ENCODE results near the gene KLF7.

Gene KLF7

DNA sequence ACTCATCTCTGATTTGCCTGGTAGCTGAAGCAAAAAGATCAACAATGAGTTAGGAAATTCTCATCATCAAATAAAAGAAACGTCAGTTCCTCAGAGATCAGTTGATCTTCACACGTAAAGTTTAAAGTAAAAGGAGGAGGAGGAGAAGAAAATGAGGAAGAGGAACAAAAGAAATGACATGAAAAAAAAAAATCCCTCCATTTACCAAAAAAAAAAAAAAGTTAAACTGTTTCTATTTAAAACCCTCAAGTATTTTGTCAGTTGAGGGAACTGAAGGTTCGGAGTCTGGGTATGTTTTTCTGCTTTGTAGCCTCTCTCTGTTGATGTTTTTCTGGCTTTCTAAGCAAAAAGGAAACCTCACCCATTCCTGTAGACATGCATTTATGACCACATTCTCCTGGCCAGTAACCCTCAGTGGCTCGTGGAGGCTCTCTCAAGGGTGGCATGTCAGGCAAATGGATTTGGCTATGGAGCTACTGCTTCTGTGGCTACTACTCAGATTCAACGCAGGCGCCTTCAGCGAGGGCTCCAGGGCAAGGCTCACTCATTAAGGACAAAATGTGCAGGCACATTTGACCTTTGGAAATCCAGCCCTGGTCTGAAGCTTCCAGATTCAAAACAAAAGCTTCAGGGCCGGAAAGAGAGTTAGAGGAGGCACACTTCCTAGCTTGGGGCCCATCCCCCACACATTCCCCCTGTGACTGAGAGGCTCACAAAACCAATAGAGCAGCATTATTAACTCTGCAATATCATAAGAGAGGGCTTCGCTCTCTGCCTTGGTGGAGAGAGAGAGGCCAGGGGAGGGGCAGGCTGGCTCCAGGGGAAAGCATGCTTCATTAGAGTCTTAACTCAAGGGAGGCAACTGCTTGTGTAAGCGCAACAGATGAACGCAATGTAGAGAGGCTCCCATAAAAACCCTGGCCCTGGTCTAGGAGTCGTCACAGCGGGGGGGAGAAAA is 22.3 kb downstream of the KLF7 start:
- TF ChIP-seq, protein P1, sequence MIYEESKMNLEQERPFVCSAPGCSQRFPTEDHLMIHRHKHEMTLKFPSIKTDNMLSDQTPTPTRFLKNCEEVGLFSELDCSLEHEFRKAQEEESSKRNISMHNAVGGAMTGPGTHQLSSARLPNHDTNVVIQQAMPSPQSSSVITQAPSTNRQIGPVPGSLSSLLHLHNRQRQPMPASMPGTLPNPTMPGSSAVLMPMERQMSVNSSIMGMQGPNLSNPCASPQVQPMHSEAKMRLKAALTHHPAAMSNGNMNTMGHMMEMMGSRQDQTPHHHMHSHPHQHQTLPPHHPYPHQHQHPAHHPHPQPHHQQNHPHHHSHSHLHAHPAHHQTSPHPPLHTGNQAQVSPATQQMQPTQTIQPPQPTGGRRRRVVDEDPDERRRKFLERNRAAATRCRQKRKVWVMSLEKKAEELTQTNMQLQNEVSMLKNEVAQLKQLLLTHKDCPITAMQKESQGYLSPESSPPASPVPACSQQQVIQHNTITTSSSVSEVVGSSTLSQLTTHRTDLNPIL (CRISPR knock-in tag; IDR thresholded peaks at IDR 0.05; ENCODE audit: low read depth) = no peak
- TF ChIP-seq SNAI2 (CRISPR knock-in tag; IDR thresholded peaks at IDR 0.05) (no peak), PPARA (CRISPR knock-in tag; IDR thresholded peaks at IDR 0.05; ENCODE audit: borderline replicate concordance) (no peak), ZFP30 (CRISPR knock-in tag; IDR thresholded peaks at IDR 0.05) (no peak), ZNF70 (CRISPR knock-in tag; IDR thresholded peaks at IDR 0.05) (no peak), BACH2 (CRISPR knock-in tag; IDR thresholded peaks at IDR 0.05; ENCODE audit: borderline replicate concordance) (no peak), ISL1 (CRISPR knock-in tag; IDR thresholded peaks at IDR 0.05) (no peak), ARNTL (CRISPR knock-in tag; IDR thresholded peaks at IDR 0.05; ENCODE audit: borderline replicate concordance, low read depth) (no peak), RARB (CRISPR knock-in tag; IDR thresholded peaks at IDR 0.05) (no peak), ESRRG (CRISPR knock-in tag; IDR thresholded peaks at IDR 0.05) (no peak), ZC3H10 (CRISPR knock-in tag; IDR thresholded peaks at IDR 0.05) (no peak), ZFP3 (CRISPR knock-in tag; IDR thresholded peaks at IDR 0.05) (no peak)
- TF ChIP-seq, protein P2, sequence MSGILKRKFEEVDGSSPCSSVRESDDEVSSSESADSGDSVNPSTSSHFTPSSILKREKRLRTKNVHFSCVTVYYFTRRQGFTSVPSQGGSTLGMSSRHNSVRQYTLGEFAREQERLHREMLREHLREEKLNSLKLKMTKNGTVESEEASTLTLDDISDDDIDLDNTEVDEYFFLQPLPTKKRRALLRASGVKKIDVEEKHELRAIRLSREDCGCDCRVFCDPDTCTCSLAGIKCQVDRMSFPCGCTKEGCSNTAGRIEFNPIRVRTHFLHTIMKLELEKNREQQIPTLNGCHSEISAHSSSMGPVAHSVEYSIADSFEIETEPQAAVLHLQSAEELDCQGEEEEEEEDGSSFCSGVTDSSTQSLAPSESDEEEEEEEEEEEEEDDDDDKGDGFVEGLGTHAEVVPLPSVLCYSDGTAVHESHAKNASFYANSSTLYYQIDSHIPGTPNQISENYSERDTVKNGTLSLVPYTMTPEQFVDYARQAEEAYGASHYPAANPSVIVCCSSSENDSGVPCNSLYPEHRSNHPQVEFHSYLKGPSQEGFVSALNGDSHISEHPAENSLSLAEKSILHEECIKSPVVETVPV (CRISPR knock-in tag; IDR thresholded peaks at IDR 0.05) = no peak
- TF ChIP-seq, protein P3, sequence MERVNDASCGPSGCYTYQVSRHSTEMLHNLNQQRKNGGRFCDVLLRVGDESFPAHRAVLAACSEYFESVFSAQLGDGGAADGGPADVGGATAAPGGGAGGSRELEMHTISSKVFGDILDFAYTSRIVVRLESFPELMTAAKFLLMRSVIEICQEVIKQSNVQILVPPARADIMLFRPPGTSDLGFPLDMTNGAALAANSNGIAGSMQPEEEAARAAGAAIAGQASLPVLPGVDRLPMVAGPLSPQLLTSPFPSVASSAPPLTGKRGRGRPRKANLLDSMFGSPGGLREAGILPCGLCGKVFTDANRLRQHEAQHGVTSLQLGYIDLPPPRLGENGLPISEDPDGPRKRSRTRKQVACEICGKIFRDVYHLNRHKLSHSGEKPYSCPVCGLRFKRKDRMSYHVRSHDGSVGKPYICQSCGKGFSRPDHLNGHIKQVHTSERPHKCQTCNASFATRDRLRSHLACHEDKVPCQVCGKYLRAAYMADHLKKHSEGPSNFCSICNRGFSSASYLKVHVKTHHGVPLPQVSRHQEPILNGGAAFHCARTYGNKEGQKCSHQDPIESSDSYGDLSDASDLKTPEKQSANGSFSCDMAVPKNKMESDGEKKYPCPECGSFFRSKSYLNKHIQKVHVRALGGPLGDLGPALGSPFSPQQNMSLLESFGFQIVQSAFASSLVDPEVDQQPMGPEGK (CRISPR knock-in tag; IDR thresholded peaks at IDR 0.05; ENCODE audit: borderline replicate concordance) = no peak
- TF ChIP-seq, protein P4, sequence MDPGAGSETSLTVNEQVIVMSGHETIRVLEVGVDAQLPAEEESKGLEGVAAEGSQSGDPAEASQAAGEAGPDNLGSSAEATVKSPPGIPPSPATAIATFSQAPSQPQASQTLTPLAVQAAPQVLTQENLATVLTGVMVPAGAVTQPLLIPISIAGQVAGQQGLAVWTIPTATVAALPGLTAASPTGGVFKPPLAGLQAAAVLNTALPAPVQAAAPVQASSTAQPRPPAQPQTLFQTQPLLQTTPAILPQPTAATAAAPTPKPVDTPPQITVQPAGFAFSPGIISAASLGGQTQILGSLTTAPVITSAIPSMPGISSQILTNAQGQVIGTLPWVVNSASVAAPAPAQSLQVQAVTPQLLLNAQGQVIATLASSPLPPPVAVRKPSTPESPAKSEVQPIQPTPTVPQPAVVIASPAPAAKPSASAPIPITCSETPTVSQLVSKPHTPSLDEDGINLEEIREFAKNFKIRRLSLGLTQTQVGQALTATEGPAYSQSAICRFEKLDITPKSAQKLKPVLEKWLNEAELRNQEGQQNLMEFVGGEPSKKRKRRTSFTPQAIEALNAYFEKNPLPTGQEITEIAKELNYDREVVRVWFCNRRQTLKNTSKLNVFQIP (CRISPR knock-in tag; IDR thresholded peaks at IDR 0.05; ENCODE audit: borderline replicate concordance, low read depth) = no peak
- TF ChIP-seq, protein P5, sequence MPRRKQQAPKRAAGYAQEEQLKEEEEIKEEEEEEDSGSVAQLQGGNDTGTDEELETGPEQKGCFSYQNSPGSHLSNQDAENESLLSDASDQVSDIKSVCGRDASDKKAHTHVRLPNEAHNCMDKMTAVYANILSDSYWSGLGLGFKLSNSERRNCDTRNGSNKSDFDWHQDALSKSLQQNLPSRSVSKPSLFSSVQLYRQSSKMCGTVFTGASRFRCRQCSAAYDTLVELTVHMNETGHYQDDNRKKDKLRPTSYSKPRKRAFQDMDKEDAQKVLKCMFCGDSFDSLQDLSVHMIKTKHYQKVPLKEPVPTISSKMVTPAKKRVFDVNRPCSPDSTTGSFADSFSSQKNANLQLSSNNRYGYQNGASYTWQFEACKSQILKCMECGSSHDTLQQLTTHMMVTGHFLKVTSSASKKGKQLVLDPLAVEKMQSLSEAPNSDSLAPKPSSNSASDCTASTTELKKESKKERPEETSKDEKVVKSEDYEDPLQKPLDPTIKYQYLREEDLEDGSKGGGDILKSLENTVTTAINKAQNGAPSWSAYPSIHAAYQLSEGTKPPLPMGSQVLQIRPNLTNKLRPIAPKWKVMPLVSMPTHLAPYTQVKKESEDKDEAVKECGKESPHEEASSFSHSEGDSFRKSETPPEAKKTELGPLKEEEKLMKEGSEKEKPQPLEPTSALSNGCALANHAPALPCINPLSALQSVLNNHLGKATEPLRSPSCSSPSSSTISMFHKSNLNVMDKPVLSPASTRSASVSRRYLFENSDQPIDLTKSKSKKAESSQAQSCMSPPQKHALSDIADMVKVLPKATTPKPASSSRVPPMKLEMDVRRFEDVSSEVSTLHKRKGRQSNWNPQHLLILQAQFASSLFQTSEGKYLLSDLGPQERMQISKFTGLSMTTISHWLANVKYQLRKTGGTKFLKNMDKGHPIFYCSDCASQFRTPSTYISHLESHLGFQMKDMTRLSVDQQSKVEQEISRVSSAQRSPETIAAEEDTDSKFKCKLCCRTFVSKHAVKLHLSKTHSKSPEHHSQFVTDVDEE (CRISPR knock-in tag; IDR thresholded peaks at IDR 0.05) = no peak
- peak; percentile 15; the same call in 2 of the 3 replicates for ATAC-seq

DNA sequence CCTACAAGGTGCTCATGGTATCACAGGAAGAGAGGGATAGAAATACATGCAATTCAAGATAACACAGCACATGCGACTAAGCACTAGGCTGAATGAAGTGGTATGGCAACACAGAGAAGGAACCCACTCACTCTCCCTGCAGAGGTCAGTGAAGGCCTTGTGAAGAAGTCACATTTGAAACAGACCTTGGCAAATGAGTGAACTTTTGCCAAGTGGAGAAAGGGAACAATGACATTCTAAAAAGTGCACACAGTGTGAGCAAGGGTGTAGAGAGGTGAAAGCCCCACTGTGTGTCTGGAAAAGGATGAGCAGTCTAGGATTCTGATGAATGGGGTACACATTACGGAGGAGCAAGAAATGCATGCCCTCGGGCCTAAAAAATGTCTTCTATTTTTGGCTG is 23.3 kb downstream of the KLF7 start:
- ATAC-seq = peak; percentile 55
- TF ChIP-seq TCF4 (CRISPR knock-in tag; IDR thresholded peaks at IDR 0.05; ENCODE audit: borderline replicate concordance) = no peak
- TF ChIP-seq, protein P5 (CRISPR knock-in tag; IDR thresholded peaks at IDR 0.05) = no peak
- TF ChIP-seq BACH2 (CRISPR knock-in tag; IDR thresholded peaks at IDR 0.05; ENCODE audit: borderline replicate concordance) = no peak
- TF ChIP-seq, protein P1 (CRISPR knock-in tag; IDR thresholded peaks at IDR 0.05; ENCODE audit: low read depth) = no peak
- no peak for TF ChIP-seq OSR1 (CRISPR knock-in tag; IDR thresholded peaks at IDR 0.05)
- no peak for TF ChIP-seq CSDC2 (CRISPR knock-in tag; IDR thresholded peaks at IDR 0.05)
- TF ChIP-seq ZNF70 (CRISPR knock-in tag; IDR thresholded peaks at IDR 0.05) = no peak
- TF ChIP-seq TOX (CRISPR knock-in tag; IDR thresholded peaks at IDR 0.05; ENCODE audit: borderline replicate concordance) = no peak
- no peak for TF ChIP-seq SNAI2 (CRISPR knock-in tag; IDR thresholded peaks at IDR 0.05)
- no peak for TF ChIP-seq GLIS3 (CRISPR knock-in tag; IDR thresholded peaks at IDR 0.05)
- TF ChIP-seq, protein P3 (CRISPR knock-in tag; IDR thresholded peaks at IDR 0.05; ENCODE audit: borderline replicate concordance) = no peak
- TF ChIP-seq ZFP30 (CRISPR knock-in tag; IDR thresholded peaks at IDR 0.05) = no peak
- TF ChIP-seq ISL1 (CRISPR knock-in tag; IDR thresholded peaks at IDR 0.05) = no peak
- TF ChIP-seq ZNF565 (CRISPR knock-in tag; conservative IDR thresholded peaks at IDR 0.05; ENCODE audit: low read depth) = no peak
